ENCODE results near the gene STARD9.

GRCh38 chr15:42744195-42744594, 168.8 kb downstream of the STARD9 start:
- no peak for TF ChIP-seq CTCF (IDR thresholded peaks at IDR 0.05; ENCODE audit: low read depth, low read length)
- TF ChIP-seq MAX (IDR thresholded peaks at IDR 0.05; ENCODE audit: low read depth, low read length): no peak
